Measurements from ENCODE around the gene NOX5. TPM values are rescaled to one million over a fixed set of nuclear protein-coding genes. Genes with fewer than 3 reads are reported as not detected.

The NOX5 gene
- total RNA-seq, 1 donor from 2014 or later: 0.06 TPM

- TF ChIP-seq, protein P1, sequence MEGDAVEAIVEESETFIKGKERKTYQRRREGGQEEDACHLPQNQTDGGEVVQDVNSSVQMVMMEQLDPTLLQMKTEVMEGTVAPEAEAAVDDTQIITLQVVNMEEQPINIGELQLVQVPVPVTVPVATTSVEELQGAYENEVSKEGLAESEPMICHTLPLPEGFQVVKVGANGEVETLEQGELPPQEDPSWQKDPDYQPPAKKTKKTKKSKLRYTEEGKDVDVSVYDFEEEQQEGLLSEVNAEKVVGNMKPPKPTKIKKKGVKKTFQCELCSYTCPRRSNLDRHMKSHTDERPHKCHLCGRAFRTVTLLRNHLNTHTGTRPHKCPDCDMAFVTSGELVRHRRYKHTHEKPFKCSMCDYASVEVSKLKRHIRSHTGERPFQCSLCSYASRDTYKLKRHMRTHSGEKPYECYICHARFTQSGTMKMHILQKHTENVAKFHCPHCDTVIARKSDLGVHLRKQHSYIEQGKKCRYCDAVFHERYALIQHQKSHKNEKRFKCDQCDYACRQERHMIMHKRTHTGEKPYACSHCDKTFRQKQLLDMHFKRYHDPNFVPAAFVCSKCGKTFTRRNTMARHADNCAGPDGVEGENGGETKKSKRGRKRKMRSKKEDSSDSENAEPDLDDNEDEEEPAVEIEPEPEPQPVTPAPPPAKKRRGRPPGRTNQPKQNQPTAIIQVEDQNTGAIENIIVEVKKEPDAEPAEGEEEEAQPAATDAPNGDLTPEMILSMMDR (conservative IDR thresholded peaks at IDR 0.05; ENCODE audit: low read depth, low read length): no peak
- H3K4me3 ChIP-seq (ENCODE audit: low read depth, low read length): no peak overlapping the region
- DNase-seq (ENCODE audit: low read depth): no peak
Measured at GRCh38 chr15:69095274-69095673, 80.8 kb downstream of the NOX5 start.

- DNase-seq (ENCODE audit: low read depth): no peak
- H3K4me3 ChIP-seq (ENCODE audit: low read depth, low read length): no peak overlapping the region
- TF ChIP-seq, protein P1 (conservative IDR thresholded peaks at IDR 0.05; ENCODE audit: low read depth, low read length): no peak
Measured at GRCh38 chr15:69096196-69096595, 81.7 kb downstream of the NOX5 start.

DNA sequence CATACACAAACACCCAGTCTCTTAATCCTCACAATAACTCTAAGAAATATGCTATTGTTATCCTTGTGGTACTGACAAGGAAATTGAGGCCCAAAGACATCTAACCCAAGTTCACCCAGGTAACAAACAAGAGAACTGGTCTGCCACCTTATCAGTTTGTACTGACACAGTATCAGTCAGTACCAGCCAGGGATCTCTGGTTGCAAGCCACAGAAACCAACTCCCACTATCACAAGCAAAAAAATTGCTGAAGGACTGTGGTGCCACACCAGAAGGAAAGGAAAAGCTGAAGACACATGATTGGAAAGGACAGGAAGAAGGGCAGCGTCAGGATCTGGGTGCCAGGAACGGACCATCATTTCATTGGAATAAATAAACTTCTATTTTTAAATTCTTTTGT is 82.1 kb downstream of the NOX5 start:
- TF ChIP-seq, protein P1 (conservative IDR thresholded peaks at IDR 0.05; ENCODE audit: low read depth, low read length): no peak
- no peak for DNase-seq (ENCODE audit: low read depth)
- H3K4me3 ChIP-seq (ENCODE audit: low read depth, low read length): no peak overlapping the region

DNA sequence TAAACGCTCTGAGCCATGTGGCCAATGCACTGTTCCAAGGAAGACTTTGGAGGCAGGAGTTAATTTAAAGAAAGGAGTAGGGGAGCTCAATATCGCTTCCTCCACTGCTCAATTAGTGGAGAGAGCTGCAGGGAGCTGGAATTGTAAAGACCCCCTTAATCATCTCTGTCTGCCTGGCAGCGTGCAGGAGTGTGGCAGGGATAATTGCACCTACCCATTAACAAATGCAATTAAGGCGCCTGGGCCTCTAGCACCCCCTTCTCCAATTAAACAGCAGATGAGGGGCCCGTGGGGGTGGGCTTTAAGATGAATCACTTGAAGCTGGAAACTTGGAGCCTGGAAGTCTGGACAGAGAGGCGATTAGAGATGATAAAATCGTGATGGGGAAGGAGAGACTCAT is 84.3 kb downstream of the NOX5 start:
- no peak overlapping the region for H3K4me3 ChIP-seq (ENCODE audit: low read depth, low read length)
- no peak for DNase-seq (ENCODE audit: low read depth)
- TF ChIP-seq, protein P1 (conservative IDR thresholded peaks at IDR 0.05; ENCODE audit: low read depth, low read length): no peak

DNA sequence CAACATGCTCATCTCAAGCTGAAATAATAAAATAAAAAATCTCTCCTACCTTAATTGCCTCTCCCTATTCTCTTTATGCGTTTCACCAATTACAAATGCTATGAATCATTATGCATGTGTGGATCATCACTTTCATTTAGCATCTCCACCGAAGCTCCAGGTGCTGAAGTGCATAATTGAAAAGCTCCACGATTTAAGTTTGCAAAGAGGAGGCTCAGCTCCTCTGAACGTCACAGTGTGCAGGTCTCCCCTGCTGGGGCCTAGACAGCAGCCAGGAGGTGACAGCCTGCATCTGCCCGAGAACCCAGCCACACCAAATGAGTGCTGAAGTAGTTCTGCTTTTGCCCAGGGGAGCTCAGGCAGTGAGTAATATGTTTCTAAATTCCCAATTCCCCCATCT is 85.4 kb downstream of the NOX5 start:
- TF ChIP-seq, protein P1 (conservative IDR thresholded peaks at IDR 0.05; ENCODE audit: low read depth, low read length): no peak
- no peak overlapping the region for H3K4me3 ChIP-seq (ENCODE audit: low read depth, low read length)
- no peak for DNase-seq (ENCODE audit: low read depth)

- TF ChIP-seq, protein P1 (conservative IDR thresholded peaks at IDR 0.05; ENCODE audit: low read depth, low read length): no peak
- DNase-seq (ENCODE audit: low read depth): no peak
- H3K4me3 ChIP-seq (ENCODE audit: low read depth, low read length): no peak overlapping the region
Measured at GRCh38 chr15:69100821-69101220, 86.3 kb downstream of the NOX5 start.

GRCh38 chr15:69104050-69104750 is 89.7 kb downstream of the NOX5 start:
- TF ChIP-seq, protein P1 (conservative IDR thresholded peaks at IDR 0.05; ENCODE audit: low read depth, low read length): no peak
- no peak overlapping the region for H3K4me3 ChIP-seq (ENCODE audit: low read depth, low read length)
- DNase-seq (ENCODE audit: low read depth): no peak
